UCSD-AML1 (cell line): ENCODE data around the gene AKAP13.
"Not testable (repeated sequence)": the region's sequence is repeated elsewhere in the genome, so short reads cannot be mapped to it uniquely, and the experiment has no call there.

ENCODE experiments used
- DNase-seq: peaks from one replicate; lab custom pipeline; 2025; ENCODE audit not compliant: unreplicated experiment; lab: John Stamatoyannopoulos, UW

AKAP13 gene

GRCh38 chr15:85347264-85348047 is 32.9 kb upstream of the AKAP13 start:
- not testable (repeated sequence) for DNase-seq

- not testable (repeated sequence) for DNase-seq
Measured at GRCh38 chr15:85348048-85348766, 32.2 kb upstream of the AKAP13 start.

GRCh38 chr15:85349062-85349461 is 31.3 kb upstream of the AKAP13 start:
- not testable (repeated sequence) for DNase-seq

- no peak for DNase-seq
Measured at GRCh38 chr15:85350395-85350794, 30.0 kb upstream of the AKAP13 start.

- not testable (repeated sequence) for DNase-seq
Measured at GRCh38 chr15:85351501-85351900, 28.9 kb upstream of the AKAP13 start.

GRCh38 chr15:85351965-85352364 is 28.4 kb upstream of the AKAP13 start:
- no peak for DNase-seq

- DNase-seq = no peak
Measured at GRCh38 chr15:85353516-85353915, 26.9 kb upstream of the AKAP13 start.

- DNase-seq = no peak
Measured at GRCh38 chr15:85354461-85354860, 25.9 kb upstream of the AKAP13 start.

- DNase-seq = no peak
Measured at GRCh38 chr15:85354948-85355347, 25.5 kb upstream of the AKAP13 start.

- no peak for DNase-seq
Measured at GRCh38 chr15:85356276-85356675, 24.1 kb upstream of the AKAP13 start.

- no peak for DNase-seq
Measured at GRCh38 chr15:85361323-85361722, 19.1 kb upstream of the AKAP13 start.

GRCh38 chr15:85362436-85363081 is 17.8 kb upstream of the AKAP13 start:
- no peak for DNase-seq

GRCh38 chr15:85365980-85366379 is 14.4 kb upstream of the AKAP13 start:
- DNase-seq = no peak

GRCh38 chr15:85367741-85368140 is 12.7 kb upstream of the AKAP13 start:
- DNase-seq = no peak

- no peak for DNase-seq
Measured at GRCh38 chr15:85374831-85375230, 5.6 kb upstream of the AKAP13 start.

- DNase-seq = no peak
Measured at GRCh38 chr15:85377269-85377668, 3.1 kb upstream of the AKAP13 start.

- no peak for DNase-seq
Measured at GRCh38 chr15:85377986-85378385, 2.4 kb upstream of the AKAP13 start.

GRCh38 chr15:85379403-85380131 is 836 bp upstream of the AKAP13 start:
- DNase-seq = peak; percentile 40

GRCh38 chr15:85380812-85381642 is 624 bp downstream of the AKAP13 start:
- DNase-seq = peak; percentile 64
